HEK293 (cell line): Measurements from ENCODE around the gene SERPINH1.
A peak's percentile ranks its signal among the peaks of the same experiment; 100 is the strongest.

Experiments
- FEZF1 ChIP-seq: fragments of 450-650 bp; formaldehyde crosslinking; IDR thresholded peaks from 2 replicates; pipeline ENCODE4 v1.5.1; 2016; ENCODE audit warnings: missing biosample characterization, missing genetic modification characterization
- HOXD13 ChIP-seq: sonication (generic); formaldehyde crosslinking; IDR thresholded peaks from 2 replicates; pipeline ENCODE4 v1.8.0; 2022; ENCODE audit warnings: missing genetic modification reagents, borderline replicate concordance
- IKZF3 ChIP-seq: fragments of 450-650 bp; IDR thresholded peaks from 2 replicates; pipeline ENCODE4 v1.5.0; 2018; ENCODE audit warnings: missing biosample characterization, mild to moderate bottlenecking, missing genetic modification characterization, moderate library complexity
- KLF1 ChIP-seq: fragments of 450-650 bp; formaldehyde crosslinking; IDR thresholded peaks from 2 replicates; pipeline ENCODE4 v1.5.1; 2016; ENCODE audit warnings: missing biosample characterization, missing genetic modification characterization
- OVOL3 ChIP-seq: fragments of 450-650 bp; formaldehyde crosslinking; IDR thresholded peaks from 2 replicates; pipeline ENCODE4 v1.5.1; 2016; ENCODE audit warnings: missing biosample characterization, missing genetic modification characterization
- PRDM1 ChIP-seq: fragments of 450-650 bp; formaldehyde crosslinking; IDR thresholded peaks from 2 replicates; pipeline ENCODE4; 2016; ENCODE audit warnings: missing biosample characterization, missing genetic modification characterization
- SALL2 ChIP-seq: fragments of 450-650 bp; formaldehyde crosslinking; IDR thresholded peaks from 2 replicates; pipeline ENCODE4 v1.5.0; 2017; ENCODE audit warnings: missing biosample characterization, mild to moderate bottlenecking, missing genetic modification characterization, borderline replicate concordance
- TCF7L2 ChIP-seq: IDR thresholded peaks from 2 replicates; pipeline ENCODE4 v1.6.1; 2011; ENCODE audit warnings: low read depth, mild to moderate bottlenecking, inconsistent platforms, low read length, moderate library complexity, borderline replicate concordance
- ZBTB1 ChIP-seq: fragments of 450-650 bp; formaldehyde crosslinking; IDR thresholded peaks from 2 replicates; pipeline ENCODE4 v1.5.1; 2016; ENCODE audit warnings: missing biosample characterization, missing genetic modification characterization
- ZBTB8A ChIP-seq: fragments of 450-650 bp; formaldehyde crosslinking; IDR thresholded peaks from 2 replicates; pipeline ENCODE4 v1.5.1; 2016; ENCODE audit warnings: missing biosample characterization, missing genetic modification characterization
- ZFHX2 ChIP-seq: fragments of 450-650 bp; formaldehyde crosslinking; conservative IDR thresholded peaks from 2 replicates; pipeline ENCODE4 v1.5.1; 2016; ENCODE audit warnings: missing biosample characterization, missing genetic modification characterization
- ZFP41 ChIP-seq: fragments of 450-650 bp; formaldehyde crosslinking; IDR thresholded peaks from 2 replicates; pipeline ENCODE4 v1.5.1; 2016; ENCODE audit warnings: missing biosample characterization, missing genetic modification characterization, borderline replicate concordance
- ZFP69B ChIP-seq: fragments of 450-650 bp; formaldehyde crosslinking; IDR thresholded peaks from 2 replicates; pipeline ENCODE4 v1.5.1; 2016; ENCODE audit warnings: missing biosample characterization, missing genetic modification characterization
- ZNF114 ChIP-seq: fragments of 450-650 bp; formaldehyde crosslinking; IDR thresholded peaks from 2 replicates; pipeline ENCODE4 v1.5.0; 2017; ENCODE audit warnings: missing biosample characterization, missing genetic modification characterization
- ZNF140 ChIP-seq: fragments of 450-650 bp; formaldehyde crosslinking; IDR thresholded peaks from 2 replicates; pipeline ENCODE4 v1.5.1; 2016; ENCODE audit warnings: missing biosample characterization, missing genetic modification characterization
- ZNF16 ChIP-seq: fragments of 450-650 bp; formaldehyde crosslinking; IDR thresholded peaks from 2 replicates; pipeline ENCODE4 v1.5.1; 2016; ENCODE audit warnings: low read depth, missing biosample characterization, missing genetic modification characterization
- ZNF211 ChIP-seq: fragments of 450-650 bp; formaldehyde crosslinking; IDR thresholded peaks from 2 replicates; pipeline ENCODE4 v1.5.1; 2016; ENCODE audit warnings: low read depth, missing biosample characterization, missing genetic modification characterization
- ZNF223 ChIP-seq: fragments of 450-650 bp; formaldehyde crosslinking; IDR thresholded peaks from 2 replicates; pipeline ENCODE4 v1.5.1; 2016; ENCODE audit warnings: missing biosample characterization, missing genetic modification characterization
- ZNF37A ChIP-seq: fragments of 450-650 bp; IDR thresholded peaks from 2 replicates; pipeline ENCODE4 v1.5.1; 2018; ENCODE audit warnings: missing biosample characterization, missing genetic modification characterization
- ZNF394 ChIP-seq: fragments of 450-650 bp; formaldehyde crosslinking; IDR thresholded peaks from 2 replicates; pipeline ENCODE4 v1.5.1; 2016; ENCODE audit warnings: missing biosample characterization, missing genetic modification characterization, mild to moderate bottlenecking, moderate library complexity, borderline replicate concordance
- ZNF473 ChIP-seq: fragments of 450-650 bp; formaldehyde crosslinking; IDR thresholded peaks from 2 replicates; pipeline ENCODE4 v1.5.1; 2017; ENCODE audit warnings: missing biosample characterization, missing genetic modification characterization
- ZNF501 ChIP-seq: fragments of 450-650 bp; formaldehyde crosslinking; IDR thresholded peaks from 2 replicates; pipeline ENCODE4 v1.5.1; 2016; ENCODE audit warnings: missing biosample characterization, missing genetic modification characterization
- ZNF555 ChIP-seq: fragments of 450-650 bp; formaldehyde crosslinking; conservative IDR thresholded peaks from 2 replicates; pipeline ENCODE4 v1.5.1; 2017; ENCODE audit warnings: missing biosample characterization, mild to moderate bottlenecking, missing genetic modification characterization, inconsistent platforms
- ZNF707 ChIP-seq: fragments of 450-650 bp; formaldehyde crosslinking; IDR thresholded peaks from 2 replicates; pipeline ENCODE4 v1.5.1; 2016; ENCODE audit warnings: missing biosample characterization, missing genetic modification characterization
- ZNF747 ChIP-seq: fragments of 450-650 bp; formaldehyde crosslinking; IDR thresholded peaks from 2 replicates; pipeline ENCODE4 v1.5.1; 2016; ENCODE audit warnings: missing biosample characterization, missing genetic modification characterization
- ZNF791 ChIP-seq: fragments of 450-650 bp; formaldehyde crosslinking; IDR thresholded peaks from 2 replicates; pipeline ENCODE4 v1.5.1; 2016; ENCODE audit warnings: missing biosample characterization, missing genetic modification characterization
- ZSCAN23 ChIP-seq: fragments of 450-650 bp; formaldehyde crosslinking; IDR thresholded peaks from 2 replicates; pipeline ENCODE4 v1.5.1; 2016; ENCODE audit warnings: missing biosample characterization, missing genetic modification characterization
- TF ChIP-seq, protein P1 (sequence below): IDR thresholded peaks from 2 replicates; pipeline ENCODE4 v1.6.1; 2011; ENCODE audit warnings: mild to moderate bottlenecking, low read depth, low read length, borderline replicate concordance
- TF ChIP-seq, protein P2 (sequence below): fragments of 450-650 bp; formaldehyde crosslinking; conservative IDR thresholded peaks from 2 replicates; pipeline ENCODE4 v1.5.1; 2016; ENCODE audit warnings: low read depth, missing biosample characterization, missing genetic modification characterization
- TF ChIP-seq, protein P3 (sequence below): fragments of 450-650 bp; formaldehyde crosslinking; IDR thresholded peaks from 2 replicates; pipeline ENCODE4 v1.5.1; 2017; ENCODE audit warnings: missing biosample characterization, missing genetic modification characterization
- TF ChIP-seq, protein P4 (sequence below): fragments of 450-650 bp; formaldehyde crosslinking; IDR thresholded peaks from 2 replicates; pipeline ENCODE4 v1.5.1; 2017; ENCODE audit warnings: missing biosample characterization, missing genetic modification characterization
- TF ChIP-seq, protein P5 (sequence below): fragments of 450-650 bp; IDR thresholded peaks from 2 replicates; pipeline ENCODE4 v1.5.1; 2018; ENCODE audit warnings: missing biosample characterization, mild to moderate bottlenecking, missing genetic modification characterization

The SERPINH1 gene

DNA sequence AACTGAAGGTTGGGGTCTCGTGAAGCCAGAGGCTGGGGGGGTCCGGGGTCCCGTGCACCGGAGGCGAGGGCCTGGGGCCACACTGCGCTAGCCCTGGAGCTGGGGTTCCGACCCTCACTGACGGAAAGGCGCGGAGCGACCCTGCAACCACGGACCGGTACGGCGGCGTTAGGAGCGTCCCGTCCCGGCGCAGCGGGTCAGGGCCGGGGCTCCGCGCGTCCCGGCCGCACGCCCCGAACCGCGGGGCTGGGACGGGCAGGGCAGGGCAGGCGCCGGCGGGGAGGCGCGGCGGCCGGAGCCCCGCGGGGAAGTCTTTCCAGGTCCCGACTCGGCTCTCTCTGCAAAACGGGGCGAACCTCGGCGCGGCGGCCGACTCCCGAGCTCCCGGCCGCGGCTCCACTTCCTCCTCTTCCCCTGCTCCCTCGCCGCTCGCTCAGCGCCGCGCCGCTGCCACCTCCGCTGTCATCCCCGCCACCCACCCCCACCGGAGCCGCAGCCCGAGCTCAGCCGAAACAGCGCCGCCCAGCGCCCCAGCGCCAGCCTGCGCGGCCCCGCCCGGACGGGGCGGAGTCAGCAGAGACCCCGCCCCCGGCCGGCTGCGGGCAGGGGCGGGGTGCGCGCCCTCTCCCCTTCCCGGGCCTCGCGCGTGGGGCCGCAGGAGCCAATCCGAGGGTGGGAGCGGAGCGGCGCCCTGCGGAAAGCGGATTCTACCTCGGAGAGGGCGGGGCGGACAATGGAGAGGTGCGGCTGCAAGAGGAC lies 36.4 kb upstream of the SERPINH1 start, which contains the start of gene GDPD5 (continued):
- TF ChIP-seq, protein P1, sequence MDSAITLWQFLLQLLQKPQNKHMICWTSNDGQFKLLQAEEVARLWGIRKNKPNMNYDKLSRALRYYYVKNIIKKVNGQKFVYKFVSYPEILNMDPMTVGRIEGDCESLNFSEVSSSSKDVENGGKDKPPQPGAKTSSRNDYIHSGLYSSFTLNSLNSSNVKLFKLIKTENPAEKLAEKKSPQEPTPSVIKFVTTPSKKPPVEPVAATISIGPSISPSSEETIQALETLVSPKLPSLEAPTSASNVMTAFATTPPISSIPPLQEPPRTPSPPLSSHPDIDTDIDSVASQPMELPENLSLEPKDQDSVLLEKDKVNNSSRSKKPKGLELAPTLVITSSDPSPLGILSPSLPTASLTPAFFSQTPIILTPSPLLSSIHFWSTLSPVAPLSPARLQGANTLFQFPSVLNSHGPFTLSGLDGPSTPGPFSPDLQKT = no peak
- TF ChIP-seq ZNF555 (tag by site-specific recombination) (no peak), ZNF791 (tag by site-specific recombination) (no peak), ZFHX2 (peak; percentile 54), IKZF3 (tag by site-specific recombination) (no peak; the same call in 1 of the 2 replicates), ZNF211 (tag by site-specific recombination) (no peak), ZNF501 (tag by site-specific recombination) (no peak), TCF7L2 (no peak), ZFP69B (tag by site-specific recombination) (no peak), ZBTB1 (no peak), KLF1 (tag by site-specific recombination) (no peak), OVOL3 (tag by site-specific recombination) (no peak), HOXD13 (CRISPR knock-in tag) (no peak), ZBTB8A (tag by site-specific recombination) (peak; percentile 14; the same call in 1 of the 2 replicates), ZNF223 (tag by site-specific recombination) (no peak), ZNF473 (no peak), ZNF707 (tag by site-specific recombination) (no peak), FEZF1 (tag by site-specific recombination) (no peak), ZNF114 (no peak), ZNF140 (tag by site-specific recombination) (no peak), ZSCAN23 (tag by site-specific recombination) (no peak), ZNF16 (no peak), ZNF747 (no peak), ZNF37A (tag by site-specific recombination) (peak; percentile 88), SALL2 (tag by site-specific recombination) (no peak), ZNF394 (tag by site-specific recombination) (no peak), PRDM1 (tag by site-specific recombination) (no peak), ZFP41 (tag by site-specific recombination) (no peak)
- TF ChIP-seq, protein P2, sequence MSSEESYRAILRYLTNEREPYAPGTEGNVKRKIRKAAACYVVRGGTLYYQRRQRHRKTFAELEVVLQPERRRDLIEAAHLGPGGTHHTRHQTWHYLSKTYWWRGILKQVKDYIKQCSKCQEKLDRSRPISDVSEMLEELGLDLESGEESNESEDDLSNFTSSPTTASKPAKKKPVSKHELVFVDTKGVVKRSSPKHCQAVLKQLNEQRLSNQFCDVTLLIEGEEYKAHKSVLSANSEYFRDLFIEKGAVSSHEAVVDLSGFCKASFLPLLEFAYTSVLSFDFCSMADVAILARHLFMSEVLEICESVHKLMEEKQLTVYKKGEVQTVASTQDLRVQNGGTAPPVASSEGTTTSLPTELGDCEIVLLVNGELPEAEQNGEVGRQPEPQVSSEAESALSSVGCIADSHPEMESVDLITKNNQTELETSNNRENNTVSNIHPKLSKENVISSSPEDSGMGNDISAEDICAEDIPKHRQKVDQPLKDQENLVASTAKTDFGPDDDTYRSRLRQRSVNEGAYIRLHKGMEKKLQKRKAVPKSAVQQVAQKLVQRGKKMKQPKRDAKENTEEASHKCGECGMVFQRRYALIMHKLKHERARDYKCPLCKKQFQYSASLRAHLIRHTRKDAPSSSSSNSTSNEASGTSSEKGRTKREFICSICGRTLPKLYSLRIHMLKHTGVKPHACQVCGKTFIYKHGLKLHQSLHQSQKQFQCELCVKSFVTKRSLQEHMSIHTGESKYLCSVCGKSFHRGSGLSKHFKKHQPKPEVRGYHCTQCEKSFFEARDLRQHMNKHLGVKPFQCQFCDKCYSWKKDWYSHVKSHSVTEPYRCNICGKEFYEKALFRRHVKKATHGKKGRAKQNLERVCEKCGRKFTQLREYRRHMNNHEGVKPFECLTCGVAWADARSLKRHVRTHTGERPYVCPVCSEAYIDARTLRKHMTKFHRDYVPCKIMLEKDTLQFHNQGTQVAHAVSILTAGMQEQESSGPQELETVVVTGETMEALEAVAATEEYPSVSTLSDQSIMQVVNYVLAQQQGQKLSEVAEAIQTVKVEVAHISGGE (tag by site-specific recombination) = no peak
- TF ChIP-seq, protein P3, sequence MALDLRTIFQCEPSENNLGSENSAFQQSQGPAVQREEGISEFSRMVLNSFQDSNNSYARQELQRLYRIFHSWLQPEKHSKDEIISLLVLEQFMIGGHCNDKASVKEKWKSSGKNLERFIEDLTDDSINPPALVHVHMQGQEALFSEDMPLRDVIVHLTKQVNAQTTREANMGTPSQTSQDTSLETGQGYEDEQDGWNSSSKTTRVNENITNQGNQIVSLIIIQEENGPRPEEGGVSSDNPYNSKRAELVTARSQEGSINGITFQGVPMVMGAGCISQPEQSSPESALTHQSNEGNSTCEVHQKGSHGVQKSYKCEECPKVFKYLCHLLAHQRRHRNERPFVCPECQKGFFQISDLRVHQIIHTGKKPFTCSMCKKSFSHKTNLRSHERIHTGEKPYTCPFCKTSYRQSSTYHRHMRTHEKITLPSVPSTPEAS (tag by site-specific recombination) = no peak
- TF ChIP-seq, protein P4, sequence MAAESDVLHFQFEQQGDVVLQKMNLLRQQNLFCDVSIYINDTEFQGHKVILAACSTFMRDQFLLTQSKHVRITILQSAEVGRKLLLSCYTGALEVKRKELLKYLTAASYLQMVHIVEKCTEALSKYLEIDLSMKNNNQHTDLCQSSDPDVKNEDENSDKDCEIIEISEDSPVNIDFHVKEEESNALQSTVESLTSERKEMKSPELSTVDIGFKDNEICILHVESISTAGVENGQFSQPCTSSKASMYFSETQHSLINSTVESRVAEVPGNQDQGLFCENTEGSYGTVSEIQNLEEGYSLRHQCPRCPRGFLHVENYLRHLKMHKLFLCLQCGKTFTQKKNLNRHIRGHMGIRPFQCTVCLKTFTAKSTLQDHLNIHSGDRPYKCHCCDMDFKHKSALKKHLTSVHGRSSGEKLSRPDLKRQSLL (tag by site-specific recombination) = peak; percentile 47; the same call in 1 of the 2 replicates
- TF ChIP-seq, protein P5, sequence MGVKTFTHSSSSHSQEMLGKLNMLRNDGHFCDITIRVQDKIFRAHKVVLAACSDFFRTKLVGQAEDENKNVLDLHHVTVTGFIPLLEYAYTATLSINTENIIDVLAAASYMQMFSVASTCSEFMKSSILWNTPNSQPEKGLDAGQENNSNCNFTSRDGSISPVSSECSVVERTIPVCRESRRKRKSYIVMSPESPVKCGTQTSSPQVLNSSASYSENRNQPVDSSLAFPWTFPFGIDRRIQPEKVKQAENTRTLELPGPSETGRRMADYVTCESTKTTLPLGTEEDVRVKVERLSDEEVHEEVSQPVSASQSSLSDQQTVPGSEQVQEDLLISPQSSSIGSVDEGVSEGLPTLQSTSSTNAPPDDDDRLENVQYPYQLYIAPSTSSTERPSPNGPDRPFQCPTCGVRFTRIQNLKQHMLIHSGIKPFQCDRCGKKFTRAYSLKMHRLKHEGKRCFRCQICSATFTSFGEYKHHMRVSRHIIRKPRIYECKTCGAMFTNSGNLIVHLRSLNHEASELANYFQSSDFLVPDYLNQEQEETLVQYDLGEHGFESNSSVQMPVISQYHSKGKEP = 0 out of 2 replicates have a peak, but pooled peaks have one; percentile 17
